Skeletal muscle tissue (tissue), 4 donors: ENCODE measurements around the gene PRR14L. TPM values are rescaled to one million over a fixed set of nuclear protein-coding genes. Genes with fewer than 3 reads are reported as not detected.
"Not testable (repeated sequence)": the region's sequence is repeated elsewhere in the genome, so short reads cannot be mapped to it uniquely, and the experiment has no call there.

Source experiments
- H3K27ac ChIP-seq: one replicate; pipeline ENCODE4 v1.7.0; 2013; ENCODE audit warnings: mild to moderate bottlenecking, low read depth, low read length, inconsistent platforms
- H3K27me3 ChIP-seq, 3 donors: one replicate each; pipeline ENCODE4 v1.7.0; 2013; ENCODE audit warnings: low read length in 3 of 3; ENCODE audit not compliant: control insufficient read depth in 3 of 3, insufficient read depth in 3 of 3
- H3K36me3 ChIP-seq, 3 donors: one replicate each; pipeline ENCODE4 v1.7.0; 2013; ENCODE audit warnings: low read length in 3 of 3; ENCODE audit not compliant: control insufficient read depth in 3 of 3, insufficient read depth in 3 of 3
- H3K4me1 ChIP-seq, 3 donors: one replicate each; pipeline ENCODE4 v1.7.0; 2013; ENCODE audit warnings: low read length in 3 of 3, mild to moderate bottlenecking in 3 of 3; ENCODE audit not compliant: control insufficient read depth in 3 of 3, insufficient read depth in 3 of 3
- H3K4me3 ChIP-seq, 3 donors: one replicate each; pipeline ENCODE4 v1.7.0; 2013; ENCODE audit warnings: low read length in 3 of 3
- H3K9ac ChIP-seq, 3 donors: one replicate each; pipeline ENCODE4 v1.7.0; 2013; ENCODE audit warnings: low read length in 3 of 3, mild to moderate bottlenecking in 3 of 3, moderate library complexity in 2 of 3, low read depth in 1 of 3
- H3K9me3 ChIP-seq, 3 donors: one replicate each; pipeline ENCODE4 v1.7.0; 2013; ENCODE audit warnings: low read length in 3 of 3; ENCODE audit not compliant: control insufficient read depth in 3 of 3
- total RNA-seq: library from RNA; depleted of rRNA; stranded (reverse); fragments of >200 nt; gene quantifications from one replicate; pipeline ENCODE4 v1.2.3, GENCODE V29; 2014
- donor health status: Osteomylitis.

The PRR14L gene
- 16.7 TPM for total RNA-seq

- Histone ChIP-seq H3K36me3 (peaks cover 0 to 9% (median 2%) of the 10 kb centered on the region in 3 donors), H3K9me3 (no peaks in the 10 kb centered on the region), H3K4me1 (peaks cover 35 to 45% (median 39%) of the 10 kb centered on the region in 3 donors), H3K4me3 (peak within 1 kb of the TSS; percentile 86 to 94 (median 88)), H3K27me3 (no peaks in the 10 kb centered on the region), H3K27ac (peak within 1 kb of the TSS; percentile 74), H3K9ac (peak within 1 kb of the TSS; percentile 81 to 95 (median 92))
Observed at GRCh38 chr22:31749636-31750364, at the start of gene PRR14L. PRR14L (minus strand) TSS chr22:31750132; CDS start chr22:31738860, 11,272 bp downstream.

- H3K36me3 ChIP-seq: peaks cover 26 to 49% (median 46%) of the 10 kb centered on the region in 3 donors
- not testable (repeated sequence) for H3K27ac ChIP-seq, H3K27me3 ChIP-seq, H3K9ac ChIP-seq, H3K9me3 ChIP-seq, H3K4me1 ChIP-seq, H3K4me3 ChIP-seq
Observed at GRCh38 chr22:31799358-31799757, 49.4 kb upstream of the PRR14L start.

- H3K9ac ChIP-seq: no peak overlapping the region
- H3K36me3 ChIP-seq: peaks cover 4 to 11% (median 4%) of the 10 kb centered on the region in 3 donors
- H3K4me3 ChIP-seq: no peak overlapping the region
- no peaks in the 10 kb centered on the region for H3K27me3 ChIP-seq
- no peak overlapping the region for H3K27ac ChIP-seq
- no peaks in the 10 kb centered on the region for H3K9me3 ChIP-seq
- H3K4me1 ChIP-seq: no peaks in the 10 kb centered on the region
Observed at GRCh38 chr22:31790240-31790639, 40.3 kb upstream of the PRR14L start.

GRCh38 chr22:31789803-31790202, 39.9 kb upstream of the PRR14L start:
- Histone ChIP-seq H3K4me1 (no peaks in the 10 kb centered on the region), H3K9ac (no peak overlapping the region), H3K9me3 (no peaks in the 10 kb centered on the region), H3K27me3 (no peaks in the 10 kb centered on the region), H3K36me3 (peaks cover 4 to 15% (median 8%) of the 10 kb centered on the region in 3 donors), H3K4me3 (no peak overlapping the region), H3K27ac (no peak overlapping the region)

GRCh38 chr22:31776231-31776630, 26.3 kb upstream of the PRR14L start:
- Histone ChIP-seq H3K4me3 (no peak overlapping the region), H3K36me3 (peaks cover 30 to 44% (median 42%) of the 10 kb centered on the region in 3 donors), H3K9ac (no peak overlapping the region), H3K27me3 (no peaks in the 10 kb centered on the region), H3K4me1 (no peaks in the 10 kb centered on the region), H3K27ac (no peak overlapping the region), H3K9me3 (no peaks in the 10 kb centered on the region)

DNA sequence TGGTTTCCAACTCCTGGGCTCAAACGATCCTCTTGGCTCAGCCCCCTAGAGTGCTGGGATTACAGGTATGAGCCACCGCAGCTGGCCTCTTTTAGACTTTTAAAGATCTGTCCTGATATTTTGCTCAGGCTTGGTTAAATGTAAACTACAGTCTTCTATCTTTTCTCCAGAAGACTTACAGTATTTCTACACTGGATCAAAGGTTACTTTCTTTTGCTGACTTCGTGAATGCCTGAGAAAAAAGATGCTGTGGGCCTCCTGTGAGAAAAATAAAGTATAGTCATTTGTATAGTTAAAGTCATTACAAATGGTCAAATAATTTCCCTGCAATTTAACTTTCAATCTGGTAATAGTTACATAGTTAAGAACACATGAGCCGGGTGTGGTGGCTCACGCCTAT, 23.5 kb upstream of the PRR14L start:
- no peak overlapping the region for H3K9ac ChIP-seq
- no peaks in the 10 kb centered on the region for H3K4me1 ChIP-seq
- peaks cover 22 to 32% (median 29%) of the 10 kb centered on the region in 3 donors for H3K36me3 ChIP-seq
- H3K4me3 ChIP-seq: no peak overlapping the region
- no peaks in the 10 kb centered on the region for H3K9me3 ChIP-seq
- no peak overlapping the region for H3K27ac ChIP-seq
- no peaks in the 10 kb centered on the region for H3K27me3 ChIP-seq

DNA sequence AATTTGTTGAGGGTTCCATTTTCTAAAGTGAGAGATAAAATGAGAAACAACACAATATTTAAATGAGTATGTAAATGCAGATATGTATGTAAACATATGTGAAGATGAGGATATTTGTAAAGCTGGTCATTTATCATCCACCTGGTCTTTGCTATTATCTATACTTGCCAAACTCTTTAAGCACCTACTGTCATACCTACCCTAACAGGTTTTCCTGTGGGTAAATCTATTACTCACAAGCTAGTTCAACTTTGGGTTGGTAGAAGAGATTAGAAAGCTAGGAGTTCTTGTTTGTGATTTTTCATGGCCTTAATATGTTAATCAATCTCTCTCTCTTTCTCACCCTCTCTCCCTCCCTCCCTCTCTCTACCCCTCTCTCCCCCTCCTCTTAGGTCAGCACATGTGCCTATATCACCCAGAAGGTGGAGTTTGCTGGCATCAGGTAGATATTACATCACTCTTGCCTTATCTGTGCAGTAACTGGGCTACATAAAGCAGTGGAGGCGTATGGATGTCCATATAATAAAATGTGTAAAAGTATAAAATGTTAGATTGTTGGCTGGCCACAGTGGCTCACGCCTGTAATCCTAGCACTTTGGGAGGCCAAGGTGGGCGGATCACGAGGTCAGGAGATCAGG, 18.6 kb upstream of the PRR14L start:
- Histone ChIP-seq H3K4me1 (no peaks in the 10 kb centered on the region), H3K27me3 (no peaks in the 10 kb centered on the region), H3K9me3 (no peaks in the 10 kb centered on the region), H3K9ac (no peak overlapping the region), H3K27ac (no peak overlapping the region), H3K4me3 (no peak overlapping the region), H3K36me3 (peaks cover 23 to 41% (median 35%) of the 10 kb centered on the region in 3 donors)

DNA sequence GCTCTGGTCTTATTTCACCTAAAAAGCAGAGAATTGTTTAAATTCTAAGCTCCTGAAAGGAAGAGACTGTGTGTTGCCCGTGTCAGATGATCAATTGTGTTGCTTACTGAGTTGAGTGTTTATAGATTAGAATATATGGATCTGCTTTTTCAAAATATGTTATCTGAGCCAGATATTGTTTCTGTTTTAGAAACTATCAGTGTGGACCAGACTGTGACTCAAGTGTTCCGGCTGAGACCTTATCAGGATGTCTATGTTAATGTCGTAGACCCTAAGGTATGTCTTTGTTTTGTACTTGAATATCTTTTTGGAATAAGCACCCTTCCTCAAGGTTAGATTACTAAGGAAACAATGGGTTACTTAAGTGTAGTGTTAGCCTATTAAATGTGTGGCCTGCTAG, 14.9 kb upstream of the PRR14L start:
- Histone ChIP-seq H3K36me3 (peaks cover 15 to 42% (median 29%) of the 10 kb centered on the region in 3 donors), H3K9me3 (no peaks in the 10 kb centered on the region), H3K9ac (no peak overlapping the region), H3K4me1 (no peaks in the 10 kb centered on the region), H3K27ac (no peak overlapping the region), H3K27me3 (no peaks in the 10 kb centered on the region), H3K4me3 (no peak overlapping the region)

DNA sequence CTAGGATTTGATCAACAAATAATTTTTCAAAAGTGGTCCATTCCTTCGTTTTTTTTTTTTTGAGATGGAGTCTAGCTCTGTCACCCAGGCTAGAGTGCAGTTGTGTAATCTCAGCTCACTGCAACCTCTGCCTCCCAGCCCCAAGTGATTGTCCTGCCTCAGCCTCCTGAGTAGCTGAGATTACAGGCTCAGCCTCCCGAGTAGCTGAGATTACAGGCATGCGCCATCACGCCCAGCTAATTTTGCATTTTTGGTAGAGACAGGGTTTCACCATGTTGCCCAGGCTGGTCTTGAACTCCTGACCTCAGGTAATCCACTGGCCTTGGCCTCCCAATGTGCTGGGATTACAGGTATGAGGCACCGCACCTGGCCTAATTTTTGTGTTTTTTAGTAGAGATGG, 8.9 kb upstream of the PRR14L start:
- not testable (repeated sequence) for H3K9me3 ChIP-seq, H3K27me3 ChIP-seq, H3K4me3 ChIP-seq, H3K9ac ChIP-seq, H3K27ac ChIP-seq
- H3K36me3 ChIP-seq: peaks cover 3 to 18% (median 13%) of the 10 kb centered on the region in 3 donors
- peaks cover 7 to 13% (median 8%) of the 10 kb centered on the region in 3 donors for H3K4me1 ChIP-seq

GRCh38 chr22:31757265-31757664, 7.3 kb upstream of the PRR14L start:
- H3K27ac ChIP-seq: no peak overlapping the region
- peaks cover 3 to 15% (median 10%) of the 10 kb centered on the region in 3 donors for H3K36me3 ChIP-seq
- no peak overlapping the region for H3K9ac ChIP-seq
- H3K4me3 ChIP-seq: no peak overlapping the region
- H3K4me1 ChIP-seq: peaks cover 15 to 25% (median 17%) of the 10 kb centered on the region in 3 donors
- no peaks in the 10 kb centered on the region for H3K9me3 ChIP-seq
- H3K27me3 ChIP-seq: no peaks in the 10 kb centered on the region
